ENCODE data around the gene LDLRAD2. TPM values are rescaled to one million over a fixed set of nuclear protein-coding genes. Genes with fewer than 3 reads are reported as not detected.
A peak's percentile ranks its signal among the peaks of the same experiment; 100 is the strongest.

Gene LDLRAD2
- total and polyA plus RNA-seq, 7 experiments from 2014 or later, result 0.66 to 0.86 TPM; not detected in 5

DNA sequence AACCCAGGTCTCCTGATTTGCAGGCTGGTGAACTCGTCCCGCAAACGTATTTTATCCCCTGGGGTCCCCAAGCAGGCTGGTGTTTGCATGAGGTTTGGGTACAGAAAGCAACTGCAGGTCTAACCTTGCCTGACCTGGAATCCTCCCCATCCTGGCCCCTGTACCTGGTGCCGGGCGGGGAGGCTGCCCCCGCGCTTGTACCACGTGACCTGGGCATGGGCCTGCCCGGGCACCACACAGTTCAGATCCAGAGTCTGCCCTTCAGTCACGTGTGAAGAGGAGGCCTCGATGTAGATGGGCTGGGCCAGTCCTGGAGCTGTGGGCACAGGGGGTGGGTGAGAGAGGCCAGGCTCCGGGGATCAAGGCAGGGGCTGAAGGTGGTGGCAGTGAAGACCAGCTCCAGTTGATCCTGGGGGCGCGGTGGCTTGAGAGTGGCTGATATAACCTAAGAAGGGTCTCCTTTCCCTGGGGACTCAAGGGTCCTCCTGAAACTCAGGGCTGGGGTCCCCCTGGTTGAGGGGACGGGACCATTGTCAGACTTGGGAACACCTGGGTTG is 30.6 kb downstream of the LDLRAD2 start:
- Mint-ChIP-seq H3K36me3 (no peaks in the 10 kb centered on the region), H3K9me3 (no peaks in the 10 kb centered on the region), H3K4me1 (peaks cover 0 to 2% (median 0%) of the 10 kb centered on the region in 7 donors), H3K4me3 (no peak overlapping the region), H3K27ac (no peak overlapping the region), H3K27me3 (no peaks in the 10 kb centered on the region)
- ChIA-PET POLR2A (interaction anchor here (0.5 to 0.8 kb wide), 2 partner anchors 21 to 1992 kb away, joined by 3 to 4 read pairs; no protein-coding TSS in a partner anchor), CTCF (no interaction called here)
- H3K27ac ChIP-seq (ENCODE audit: low read depth, low read length), result no peak overlapping the region
- DNase-seq (no peak), ATAC-seq (no peak)
- no peaks in the 10 kb centered on the region for H3K27me3 ChIP-seq (ENCODE audit: control insufficient read depth in 2 of 2, insufficient read depth in 2 of 2, low read length in 2 of 2)
- no peaks in the 10 kb centered on the region for H3K9me3 ChIP-seq (ENCODE audit: control insufficient read depth in 2 of 3, low read length in 3 of 3)
- no peak overlapping the region for H3K4me3 ChIP-seq (ENCODE audit: low read length)
- no peaks in the 10 kb centered on the region for H3K36me3 ChIP-seq (ENCODE audit: control insufficient read depth in 2 of 3, insufficient read depth in 3 of 3, low read length in 3 of 3)
- intact Hi-C loops (cut with micrococcal nuclease), result no loop called here
- no peaks in the 10 kb centered on the region for H3K4me1 ChIP-seq (ENCODE audit: control insufficient read depth in 2 of 2, insufficient read depth in 2 of 2, low read length in 2 of 2)

DNA sequence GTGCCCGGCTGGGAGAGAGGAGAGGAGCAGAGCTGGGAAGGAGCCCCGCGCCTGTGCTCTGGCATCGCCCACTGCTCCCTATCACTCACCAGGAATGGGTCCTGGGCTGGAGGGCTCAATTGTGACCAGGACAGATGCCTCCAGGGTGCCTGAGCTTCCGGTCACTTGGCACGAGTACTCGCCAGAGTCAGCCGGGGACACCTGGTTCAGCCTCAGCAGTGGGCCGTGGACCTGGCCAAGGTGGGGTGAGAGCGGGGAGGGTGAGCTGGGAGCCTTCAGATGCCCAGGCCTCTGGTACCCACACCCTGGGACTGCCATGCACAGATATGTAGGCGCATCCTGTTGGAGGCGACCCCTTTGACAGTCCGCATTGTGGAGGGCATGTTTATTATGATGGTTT is 31.1 kb downstream of the LDLRAD2 start:
- Mint-ChIP-seq H3K27me3 (no peaks in the 10 kb centered on the region), H3K27ac (no peak overlapping the region), H3K4me3 (no peak overlapping the region), H3K4me1 (peaks cover 0 to 2% (median 0%) of the 10 kb centered on the region in 7 donors), H3K9me3 (no peaks in the 10 kb centered on the region), H3K36me3 (no peaks in the 10 kb centered on the region)
- Histone ChIP-seq H3K27ac (ENCODE audit: low read depth, low read length) (no peak overlapping the region), H3K4me1 (ENCODE audit: control insufficient read depth in 2 of 2, insufficient read depth in 2 of 2, low read length in 2 of 2) (no peaks in the 10 kb centered on the region), H3K36me3 (ENCODE audit: control insufficient read depth in 2 of 3, insufficient read depth in 3 of 3, low read length in 3 of 3) (no peaks in the 10 kb centered on the region), H3K4me3 (ENCODE audit: low read length) (no peak overlapping the region), H3K9me3 (ENCODE audit: control insufficient read depth in 2 of 3, low read length in 3 of 3) (no peaks in the 10 kb centered on the region), H3K27me3 (ENCODE audit: control insufficient read depth in 2 of 2, insufficient read depth in 2 of 2, low read length in 2 of 2) (no peaks in the 10 kb centered on the region)
- ATAC-seq (no peak), DNase-seq (no peak)
- POLR2A ChIA-PET, result interaction anchor here (0.5 kb wide), 1 partner anchor 1992 kb away, joined by 4 read pairs; no protein-coding TSS in a partner anchor
- CTCF ChIA-PET, result no interaction called here
- intact Hi-C loops (cut with micrococcal nuclease), result no loop called here

DNA sequence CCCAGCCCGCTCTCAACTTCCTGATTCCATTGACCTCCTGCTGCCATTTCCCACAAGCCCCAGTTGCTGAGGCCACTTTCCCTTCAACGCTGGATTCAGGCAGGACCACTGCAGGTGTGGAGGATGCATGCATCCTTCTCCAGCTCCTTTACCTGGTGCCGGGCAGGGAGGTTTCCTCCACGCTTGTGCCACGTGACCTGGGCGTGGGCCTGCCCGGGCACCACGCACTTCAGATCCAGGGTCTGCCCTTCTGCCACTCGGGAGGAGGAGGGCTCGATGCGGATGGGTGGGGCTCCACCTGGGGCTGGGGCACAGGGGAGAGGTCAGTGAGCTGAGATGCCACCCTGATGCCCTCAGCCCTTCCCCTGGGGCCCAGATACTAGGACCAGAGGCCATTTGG is 31.9 kb downstream of the LDLRAD2 start:
- Mint-ChIP-seq H3K27me3 (no peaks in the 10 kb centered on the region), H3K4me3 (no peak overlapping the region), H3K36me3 (no peaks in the 10 kb centered on the region), H3K27ac (no peak overlapping the region), H3K9me3 (no peaks in the 10 kb centered on the region), H3K4me1 (peaks cover 0 to 2% (median 0%) of the 10 kb centered on the region in 7 donors)
- no peak overlapping the region for H3K27ac ChIP-seq (ENCODE audit: low read depth, low read length)
- H3K9me3 ChIP-seq (ENCODE audit: control insufficient read depth in 2 of 3, low read length in 3 of 3), result no peaks in the 10 kb centered on the region
- no peaks in the 10 kb centered on the region for H3K4me1 ChIP-seq (ENCODE audit: control insufficient read depth in 2 of 2, insufficient read depth in 2 of 2, low read length in 2 of 2)
- POLR2A ChIA-PET, result no interaction called here
- no peaks in the 10 kb centered on the region for H3K27me3 ChIP-seq (ENCODE audit: control insufficient read depth in 2 of 2, insufficient read depth in 2 of 2, low read length in 2 of 2)
- no peaks in the 10 kb centered on the region for H3K36me3 ChIP-seq (ENCODE audit: control insufficient read depth in 2 of 3, insufficient read depth in 3 of 3, low read length in 3 of 3)
- no peak overlapping the region for H3K4me3 ChIP-seq (ENCODE audit: low read length)
- intact Hi-C loops (cut with micrococcal nuclease), result no loop called here
- CTCF ChIA-PET, result no interaction called here
- DNase-seq (no peak), ATAC-seq (no peak)

DNA sequence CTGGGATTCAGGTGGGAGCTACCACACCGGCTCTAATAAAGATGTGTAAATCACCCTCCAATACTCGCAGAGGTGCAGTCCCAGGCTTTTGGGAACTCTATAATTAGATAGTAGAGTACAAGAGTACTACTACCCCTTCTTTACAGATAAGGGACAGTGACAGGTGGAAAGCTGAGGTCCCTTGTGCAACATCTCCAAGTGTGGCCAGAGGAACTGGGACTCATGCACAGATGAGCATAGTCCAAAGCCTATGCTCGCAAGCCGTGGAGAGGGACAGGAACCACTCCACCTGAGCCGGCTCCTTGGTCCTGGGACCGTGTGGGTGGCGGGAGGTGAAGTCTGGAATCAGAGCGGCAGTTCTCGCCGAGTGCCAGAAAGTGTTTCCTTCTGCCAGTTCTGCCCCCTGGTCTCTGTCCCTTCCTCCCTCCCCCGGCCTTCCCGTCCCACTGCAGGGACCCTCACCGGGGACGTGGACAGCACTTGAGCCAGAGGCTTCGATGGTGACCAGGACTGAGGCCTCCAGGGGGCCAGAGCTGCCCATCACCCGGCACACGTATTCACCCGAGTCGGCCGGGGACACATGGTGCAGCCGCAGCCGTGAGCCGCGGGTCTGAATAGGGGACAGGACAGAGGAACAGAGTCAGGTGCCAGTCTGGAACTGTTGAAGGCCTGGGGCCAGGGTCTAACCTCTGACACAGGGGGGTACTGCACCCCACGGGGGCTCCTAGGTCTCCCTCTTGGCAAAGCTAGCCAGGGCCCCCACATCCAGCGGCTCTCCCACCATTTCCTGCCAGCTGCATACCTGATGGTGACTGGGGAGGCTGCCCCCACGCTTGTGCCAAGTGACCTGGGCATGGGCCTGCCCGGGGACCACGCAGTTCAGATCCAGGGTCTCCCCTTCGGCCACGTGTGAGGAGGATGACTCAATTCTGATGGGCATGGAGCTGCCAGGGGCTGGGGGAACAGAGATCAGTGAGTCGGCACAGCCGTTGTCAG is 33.9 kb downstream of the LDLRAD2 start:
- no peaks in the 10 kb centered on the region for H3K36me3 Mint-ChIP-seq
- no peaks in the 10 kb centered on the region for H3K9me3 Mint-ChIP-seq
- Histone ChIP-seq H3K27me3 (ENCODE audit: control insufficient read depth in 2 of 2, insufficient read depth in 2 of 2, low read length in 2 of 2) (no peaks in the 10 kb centered on the region), H3K36me3 (ENCODE audit: control insufficient read depth in 2 of 3, insufficient read depth in 3 of 3, low read length in 3 of 3) (no peaks in the 10 kb centered on the region), H3K4me1 (ENCODE audit: control insufficient read depth in 2 of 2, insufficient read depth in 2 of 2, low read length in 2 of 2) (no peaks in the 10 kb centered on the region), H3K9me3 (ENCODE audit: control insufficient read depth in 2 of 3, low read length in 3 of 3) (no peaks in the 10 kb centered on the region), H3K27ac (ENCODE audit: low read depth, low read length) (no peak overlapping the region), H3K4me3 (ENCODE audit: low read length) (no peak overlapping the region)
- H3K4me3 Mint-ChIP-seq, result no peak overlapping the region
- no peak overlapping the region for H3K27ac Mint-ChIP-seq
- H3K4me1 Mint-ChIP-seq, result peaks cover 0 to 2% (median 0%) of the 10 kb centered on the region in 7 donors
- ChIA-PET CTCF (no interaction called here), POLR2A (no interaction called here)
- intact Hi-C loops (cut with micrococcal nuclease), result no loop called here
- ATAC-seq (no peak), DNase-seq (no peak)
- no peaks in the 10 kb centered on the region for H3K27me3 Mint-ChIP-seq

DNA sequence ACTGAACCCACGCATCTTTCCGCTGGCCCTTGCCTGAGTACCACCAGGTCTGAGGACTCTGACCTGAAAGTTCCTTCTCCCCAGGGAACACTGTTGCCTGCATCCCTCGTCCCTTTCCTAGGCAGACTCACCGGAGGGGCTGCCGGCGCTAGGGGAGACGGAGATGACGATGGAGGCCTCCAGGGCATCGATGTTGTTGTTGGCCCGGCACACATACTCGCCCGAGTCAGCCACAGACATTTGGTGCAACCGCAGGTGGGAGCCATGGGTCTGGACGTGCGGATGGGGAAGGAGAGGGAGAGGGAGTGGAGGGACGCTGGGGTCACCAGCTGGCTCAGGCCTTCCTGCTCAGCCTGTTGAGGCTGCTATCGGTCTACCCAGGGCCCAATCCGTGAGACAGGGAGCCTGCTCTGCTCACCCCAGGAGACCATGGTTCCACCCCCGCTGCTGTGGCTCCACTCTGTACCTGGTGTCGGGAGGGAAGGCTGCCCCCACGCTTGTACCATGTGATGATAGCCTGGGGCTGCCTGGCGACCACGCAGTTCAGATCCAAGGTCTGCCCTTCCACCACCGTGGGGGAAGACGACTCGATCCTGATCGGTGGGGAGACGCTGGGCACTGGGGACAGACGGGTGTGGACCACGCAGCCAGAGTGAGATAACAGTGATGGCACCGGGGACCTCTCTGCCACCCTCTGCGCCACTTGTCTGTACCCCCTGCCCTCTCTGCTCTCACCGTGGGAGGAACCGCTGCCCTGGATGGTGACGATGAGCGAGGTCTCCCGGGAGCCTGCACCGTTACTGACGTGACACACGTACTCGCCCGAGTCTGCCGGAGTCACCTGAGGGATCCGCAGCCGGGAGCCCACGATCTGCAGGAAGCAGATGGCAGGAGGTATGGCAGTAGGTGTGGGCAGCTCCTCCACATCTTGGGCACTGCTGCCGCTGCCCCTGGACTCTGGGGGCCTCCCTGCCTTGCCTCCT is 35.4 kb downstream of the LDLRAD2 start:
- no peaks in the 10 kb centered on the region for H3K36me3 ChIP-seq (ENCODE audit: control insufficient read depth in 2 of 3, insufficient read depth in 3 of 3, low read length in 3 of 3)
- peaks cover 0 to 5% (median 0%) of the 10 kb centered on the region in 7 donors for H3K4me1 Mint-ChIP-seq
- no peak overlapping the region for H3K27ac Mint-ChIP-seq
- no peaks in the 10 kb centered on the region for H3K9me3 ChIP-seq (ENCODE audit: control insufficient read depth in 2 of 3, low read length in 3 of 3)
- peaks cover 0 to 4% (median 0%) of the 10 kb centered on the region in 5 donors for H3K36me3 Mint-ChIP-seq
- H3K4me1 ChIP-seq (ENCODE audit: control insufficient read depth in 2 of 2, insufficient read depth in 2 of 2, low read length in 2 of 2), result no peaks in the 10 kb centered on the region
- no peak overlapping the region for H3K4me3 ChIP-seq (ENCODE audit: low read length)
- no peaks in the 10 kb centered on the region for H3K27me3 Mint-ChIP-seq
- DNase-seq (no peak), ATAC-seq (no peak)
- no peak overlapping the region for H3K27ac ChIP-seq (ENCODE audit: low read depth, low read length)
- ChIA-PET CTCF (no interaction called here), POLR2A (no interaction called here)
- no peak overlapping the region for H3K4me3 Mint-ChIP-seq
- intact Hi-C loops (cut with micrococcal nuclease), result no loop called here
- no peaks in the 10 kb centered on the region for H3K9me3 Mint-ChIP-seq
- H3K27me3 ChIP-seq (ENCODE audit: control insufficient read depth in 2 of 2, insufficient read depth in 2 of 2, low read length in 2 of 2), result no peaks in the 10 kb centered on the region

DNA sequence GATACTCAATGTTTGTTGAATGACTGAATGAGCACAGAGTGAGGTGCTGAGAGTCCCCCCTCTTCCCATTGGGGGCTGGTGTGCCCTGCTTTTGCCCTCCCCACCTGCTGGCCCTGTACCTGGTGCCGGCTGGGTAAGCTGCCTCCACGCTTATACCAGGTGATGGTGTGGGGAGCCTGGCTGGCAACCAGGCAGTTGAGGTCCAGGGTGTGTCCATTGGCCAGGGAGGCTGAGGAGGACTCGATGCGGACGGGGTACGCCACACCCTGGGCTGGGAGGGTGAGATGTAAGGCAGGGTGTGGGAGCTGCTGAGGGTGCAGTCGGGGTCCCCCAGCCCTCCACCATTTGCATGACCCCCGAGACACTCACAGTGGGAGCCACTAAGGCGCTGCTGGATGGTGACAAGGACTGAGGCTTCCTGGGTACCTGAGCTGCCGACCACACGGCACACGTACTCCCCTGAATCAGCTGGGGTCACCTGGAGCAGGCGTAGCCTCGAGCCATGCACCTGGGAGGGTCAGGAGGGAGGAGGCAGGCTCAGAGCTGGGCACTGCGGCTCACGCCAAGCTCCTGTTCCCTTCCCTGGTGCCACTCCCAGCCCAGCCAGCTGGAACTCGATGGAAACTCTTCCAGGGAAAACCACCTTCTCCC is 36.6 kb downstream of the LDLRAD2 start:
- ATAC-seq (no peak), DNase-seq (no peak)
- no peaks in the 10 kb centered on the region for H3K9me3 ChIP-seq (ENCODE audit: control insufficient read depth in 2 of 3, low read length in 3 of 3)
- H3K27me3 Mint-ChIP-seq, result no peaks in the 10 kb centered on the region
- CTCF ChIA-PET, result interaction anchor here (0.7 kb wide), 1 partner anchor 102 kb away, joined by 3 read pairs; no protein-coding TSS in a partner anchor
- H3K36me3 Mint-ChIP-seq, result peaks cover 0 to 4% (median 0%) of the 10 kb centered on the region in 5 donors
- H3K27ac ChIP-seq (ENCODE audit: low read depth, low read length), result no peak overlapping the region
- no peaks in the 10 kb centered on the region for H3K27me3 ChIP-seq (ENCODE audit: control insufficient read depth in 2 of 2, insufficient read depth in 2 of 2, low read length in 2 of 2)
- H3K9me3 Mint-ChIP-seq, result no peaks in the 10 kb centered on the region
- H3K36me3 ChIP-seq (ENCODE audit: control insufficient read depth in 2 of 3, insufficient read depth in 3 of 3, low read length in 3 of 3), result no peaks in the 10 kb centered on the region
- H3K4me1 Mint-ChIP-seq, result peaks cover 0 to 5% (median 0%) of the 10 kb centered on the region in 7 donors
- H3K27ac Mint-ChIP-seq, result peak overlapping the region in 1 of 9 donors; percentile 55
- no peak overlapping the region for H3K4me3 Mint-ChIP-seq
- H3K4me1 ChIP-seq (ENCODE audit: control insufficient read depth in 2 of 2, insufficient read depth in 2 of 2, low read length in 2 of 2), result no peaks in the 10 kb centered on the region
- POLR2A ChIA-PET, result no interaction called here
- intact Hi-C loops (cut with micrococcal nuclease), result no loop called here
- H3K4me3 ChIP-seq (ENCODE audit: low read length), result no peak overlapping the region
